Tibial nerve (tissue), 4 donors: ENCODE measurements around the gene MBLAC1. TPM values are rescaled to one million over a fixed set of nuclear protein-coding genes. Genes with fewer than 3 reads are reported as not detected.
A peak's percentile ranks its signal among the peaks of the same experiment; 100 is the strongest.
"Not testable (repeated sequence)": the region's sequence is repeated elsewhere in the genome, so short reads cannot be mapped to it uniquely, and the experiment has no call there.

ENCODE experiments used
- DNase-seq, 2 donors: peaks; one replicate each; pipeline ENCODE4 v3.0.0-alpha.2; 2019; ENCODE audit warnings: low spot score in 2 of 2
- H3K27ac ChIP-seq, 4 donors: fragments of 200-600 bp; sonication (generic) in 3 of 4; one replicate each; pipeline ENCODE4 v1.5.1; 2017 to 2019; ENCODE audit warnings: mild to moderate bottlenecking in 1 of 4
- H3K27me3 ChIP-seq, 2 donors: fragments of 200-600 bp; sonication (generic) in 1 of 2; one replicate each; pipeline versions ENCODE4 v1.5.1 to v1.6.0; 2017 to 2019
- H3K36me3 ChIP-seq, 3 donors: fragments of 200-600 bp; sonication (generic); one replicate each; pipeline ENCODE4 v1.5.1; 2018 to 2019
- H3K4me1 ChIP-seq, 4 donors: fragments of 200-600 bp; sonication (generic) in 3 of 4; one replicate each; pipeline ENCODE4 v1.5.1; 2017 to 2019
- H3K4me3 ChIP-seq, 4 donors: fragments of 200-600 bp; sonication (generic) in 3 of 4; one replicate each; pipeline ENCODE4 v1.5.1; 2017 to 2019; ENCODE audit warnings: mild to moderate bottlenecking in 1 of 4, moderate library complexity in 1 of 4
- H3K9me3 ChIP-seq, 4 donors: fragments of 200-600 bp; sonication (generic) in 3 of 4; one replicate each; pipeline ENCODE4 v1.5.1; 2017 to 2019
- EP300 ChIP-seq, 2 donors: sonication (generic); formaldehyde crosslinking; IDR thresholded peaks; one replicate each; pipeline ENCODE4 v1.6.1; 2017; ENCODE audit warnings: antibody characterized with exemption in 2 of 2, mild to moderate bottlenecking in 1 of 2
- POLR2A ChIP-seq, 2 donors: fragments of 450-650 bp; IDR thresholded peaks; one replicate each; pipeline ENCODE4 v1.6.1; 2017; ENCODE audit warnings: antibody characterized with exemption in 2 of 2, mild to moderate bottlenecking in 2 of 2, moderate library complexity in 2 of 2
- WGBS, 2 donors: methylation state at CpG; one replicate each; pipeline ENCODE4 v1.1.5; 2018; 5-methylcytosine and 5-hydroxymethylcytosine counted together
- total RNA-seq, 4 donors: library from RNA; depleted of rRNA; stranded (reverse); fragments of >200 nt; gene quantifications; one replicate each; pipeline ENCODE4 v1.1.0, GENCODE V29; 2016
- TF ChIP-seq, protein P1 (sequence below), 5 experiments: fragments of 200-600 bp in 3 of 5; fragments of 450-650 bp in 2 of 5; sonication (generic) in 3 of 5; IDR thresholded peaks; one replicate each; pipeline ENCODE4 v1.5.1; 2016 to 2019; ENCODE audit warnings: antibody characterized with exemption in 5 of 5, mild to moderate bottlenecking in 3 of 5, moderate library complexity in 2 of 5

Gene MBLAC1
- total RNA-seq, 4 donors from 2014 or later, result 3.9 to 9.2 (median 6.9) TPM

DNA sequence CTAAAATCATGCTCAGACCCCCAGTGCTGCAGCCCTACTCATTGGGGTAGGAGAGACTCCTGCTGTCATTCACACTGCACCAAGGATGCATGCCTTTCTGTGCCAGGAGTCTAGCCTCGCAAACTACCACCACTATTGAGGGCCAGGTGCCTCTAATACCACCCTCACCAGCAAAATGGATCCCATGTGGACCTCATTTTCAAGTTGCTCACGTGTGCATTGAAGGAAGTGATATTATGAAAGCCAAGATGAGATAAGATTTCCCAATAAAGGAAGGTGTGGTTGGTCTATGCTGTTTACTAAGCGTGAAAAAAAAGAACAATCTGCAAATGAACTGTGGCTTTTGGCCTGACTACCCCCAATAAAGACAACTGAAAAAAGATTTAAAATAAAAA, 14.8 kb downstream of the MBLAC1 start:
- Histone ChIP-seq H3K4me1 (no peaks in the 10 kb centered on the region), H3K4me3 (no peak overlapping the region), H3K9me3 (no peaks in the 10 kb centered on the region), H3K27me3 (no peaks in the 10 kb centered on the region), H3K27ac (no peak overlapping the region), H3K36me3 (no peaks in the 10 kb centered on the region)
- 54 to 70% methylated on average over 3 of the region's 3 CpGs for WGBS, 2 donors
- no peak for TF ChIP-seq POLR2A (IDR thresholded peaks at IDR 0.05)
- TF ChIP-seq, protein P1, sequence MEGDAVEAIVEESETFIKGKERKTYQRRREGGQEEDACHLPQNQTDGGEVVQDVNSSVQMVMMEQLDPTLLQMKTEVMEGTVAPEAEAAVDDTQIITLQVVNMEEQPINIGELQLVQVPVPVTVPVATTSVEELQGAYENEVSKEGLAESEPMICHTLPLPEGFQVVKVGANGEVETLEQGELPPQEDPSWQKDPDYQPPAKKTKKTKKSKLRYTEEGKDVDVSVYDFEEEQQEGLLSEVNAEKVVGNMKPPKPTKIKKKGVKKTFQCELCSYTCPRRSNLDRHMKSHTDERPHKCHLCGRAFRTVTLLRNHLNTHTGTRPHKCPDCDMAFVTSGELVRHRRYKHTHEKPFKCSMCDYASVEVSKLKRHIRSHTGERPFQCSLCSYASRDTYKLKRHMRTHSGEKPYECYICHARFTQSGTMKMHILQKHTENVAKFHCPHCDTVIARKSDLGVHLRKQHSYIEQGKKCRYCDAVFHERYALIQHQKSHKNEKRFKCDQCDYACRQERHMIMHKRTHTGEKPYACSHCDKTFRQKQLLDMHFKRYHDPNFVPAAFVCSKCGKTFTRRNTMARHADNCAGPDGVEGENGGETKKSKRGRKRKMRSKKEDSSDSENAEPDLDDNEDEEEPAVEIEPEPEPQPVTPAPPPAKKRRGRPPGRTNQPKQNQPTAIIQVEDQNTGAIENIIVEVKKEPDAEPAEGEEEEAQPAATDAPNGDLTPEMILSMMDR (IDR thresholded peaks at IDR 0.05), result no peak
- no peak for TF ChIP-seq EP300 (IDR thresholded peaks at IDR 0.05)
- DNase-seq, result no peak

- Histone ChIP-seq H3K27me3 (no peaks in the 10 kb centered on the region), H3K9me3 (no peaks in the 10 kb centered on the region), H3K4me3 (no peak overlapping the region), H3K4me1 (no peaks in the 10 kb centered on the region), H3K27ac (no peak overlapping the region), H3K36me3 (no peaks in the 10 kb centered on the region)
- 93 to 94% methylated on average over 3 of the region's 3 CpGs for WGBS, 2 donors
- DNase-seq, result no peak
- TF ChIP-seq POLR2A (IDR thresholded peaks at IDR 0.05) (no peak), EP300 (IDR thresholded peaks at IDR 0.05) (no peak)
- TF ChIP-seq, protein P1 (IDR thresholded peaks at IDR 0.05), result no peak
Observed at GRCh38 chr7:100142461-100142860, 15.7 kb downstream of the MBLAC1 start.

- not testable (repeated sequence) for H3K9me3 ChIP-seq, H3K4me3 ChIP-seq, H3K27ac ChIP-seq, DNase-seq, H3K27me3 ChIP-seq, H3K36me3 ChIP-seq
- H3K4me1 ChIP-seq, result peaks cover 0 to 24% (median 9%) of the 10 kb centered on the region in 4 donors
- WGBS, 2 donors, result 75 to 92% methylated on average over 4 of the region's 4 CpGs
Observed at GRCh38 chr7:100146350-100146749, 19.6 kb downstream of the MBLAC1 start.

- WGBS, 2 donors, result 97 to 98% methylated on average over 2 of the region's 2 CpGs
- Histone ChIP-seq H3K27ac (no peak overlapping the region), H3K9me3 (no peaks in the 10 kb centered on the region), H3K27me3 (no peaks in the 10 kb centered on the region), H3K36me3 (peaks cover 0 to 17% (median 0%) of the 10 kb centered on the region in 3 donors), H3K4me1 (peaks cover 0 to 30% (median 9%) of the 10 kb centered on the region in 4 donors), H3K4me3 (no peak overlapping the region)
- TF ChIP-seq, protein P1 (IDR thresholded peaks at IDR 0.05), result no peak
- TF ChIP-seq POLR2A (IDR thresholded peaks at IDR 0.05), result no peak
- no peak for TF ChIP-seq EP300 (IDR thresholded peaks at IDR 0.05)
- no peak for DNase-seq
Observed at GRCh38 chr7:100147278-100147677, 20.5 kb downstream of the MBLAC1 start.

DNA sequence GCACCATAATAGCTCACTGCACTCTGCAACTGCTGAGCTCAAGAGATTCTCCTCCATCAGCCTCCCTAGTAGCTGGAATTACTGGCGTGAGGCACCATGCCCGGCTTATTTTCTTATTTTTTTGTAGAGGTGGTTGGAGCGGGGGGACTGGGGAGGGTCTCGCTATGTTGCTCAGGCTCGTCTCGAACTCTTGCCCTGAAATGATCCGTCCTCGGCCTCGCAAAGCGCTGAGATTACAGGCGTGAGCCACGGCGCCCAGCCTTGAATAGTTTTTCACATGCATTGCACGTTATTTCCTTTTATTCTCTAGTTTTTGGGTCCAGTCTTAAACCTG, 21.4 kb downstream of the MBLAC1 start:
- Histone ChIP-seq H3K27ac (peak overlapping the region; percentile 75 to 95 (median 88)), H3K9me3 (no peaks in the 10 kb centered on the region), H3K36me3 (peaks cover 0 to 19% (median 0%) of the 10 kb centered on the region in 3 donors), H3K4me1 (peaks cover 0 to 32% (median 9%) of the 10 kb centered on the region in 4 donors), H3K4me3 (peak overlapping the region in 3 of 4 donors; percentile 69 to 90 (median 88)), H3K27me3 (no peaks in the 10 kb centered on the region)
- TF ChIP-seq POLR2A (IDR thresholded peaks at IDR 0.05) (no peak), EP300 (IDR thresholded peaks at IDR 0.05) (no peak)
- TF ChIP-seq, protein P1 (IDR thresholded peaks at IDR 0.05), result no peak
- no peak for DNase-seq
- 14 to 17% methylated on average over 14 of the region's 14 CpGs for WGBS, 2 donors
